HG03097 (cell line): ENCODE data around the gene ANGPTL4.
"Not testable (repeated sequence)": the region's sequence is repeated elsewhere in the genome, so short reads cannot be mapped to it uniquely, and the experiment has no call there.

ENCODE experiments used
- ATAC-seq: cut with Tn5 transposase; IDR thresholded peaks from one replicate; pipeline ENCODE4 v1.9.1; 2021; ENCODE audit not compliant: unreplicated experiment, low FRiP score

The ANGPTL4 gene, protein sequence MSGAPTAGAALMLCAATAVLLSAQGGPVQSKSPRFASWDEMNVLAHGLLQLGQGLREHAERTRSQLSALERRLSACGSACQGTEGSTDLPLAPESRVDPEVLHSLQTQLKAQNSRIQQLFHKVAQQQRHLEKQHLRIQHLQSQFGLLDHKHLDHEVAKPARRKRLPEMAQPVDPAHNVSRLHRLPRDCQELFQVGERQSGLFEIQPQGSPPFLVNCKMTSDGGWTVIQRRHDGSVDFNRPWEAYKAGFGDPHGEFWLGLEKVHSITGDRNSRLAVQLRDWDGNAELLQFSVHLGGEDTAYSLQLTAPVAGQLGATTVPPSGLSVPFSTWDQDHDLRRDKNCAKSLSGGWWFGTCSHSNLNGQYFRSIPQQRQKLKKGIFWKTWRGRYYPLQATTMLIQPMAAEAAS

DNA sequence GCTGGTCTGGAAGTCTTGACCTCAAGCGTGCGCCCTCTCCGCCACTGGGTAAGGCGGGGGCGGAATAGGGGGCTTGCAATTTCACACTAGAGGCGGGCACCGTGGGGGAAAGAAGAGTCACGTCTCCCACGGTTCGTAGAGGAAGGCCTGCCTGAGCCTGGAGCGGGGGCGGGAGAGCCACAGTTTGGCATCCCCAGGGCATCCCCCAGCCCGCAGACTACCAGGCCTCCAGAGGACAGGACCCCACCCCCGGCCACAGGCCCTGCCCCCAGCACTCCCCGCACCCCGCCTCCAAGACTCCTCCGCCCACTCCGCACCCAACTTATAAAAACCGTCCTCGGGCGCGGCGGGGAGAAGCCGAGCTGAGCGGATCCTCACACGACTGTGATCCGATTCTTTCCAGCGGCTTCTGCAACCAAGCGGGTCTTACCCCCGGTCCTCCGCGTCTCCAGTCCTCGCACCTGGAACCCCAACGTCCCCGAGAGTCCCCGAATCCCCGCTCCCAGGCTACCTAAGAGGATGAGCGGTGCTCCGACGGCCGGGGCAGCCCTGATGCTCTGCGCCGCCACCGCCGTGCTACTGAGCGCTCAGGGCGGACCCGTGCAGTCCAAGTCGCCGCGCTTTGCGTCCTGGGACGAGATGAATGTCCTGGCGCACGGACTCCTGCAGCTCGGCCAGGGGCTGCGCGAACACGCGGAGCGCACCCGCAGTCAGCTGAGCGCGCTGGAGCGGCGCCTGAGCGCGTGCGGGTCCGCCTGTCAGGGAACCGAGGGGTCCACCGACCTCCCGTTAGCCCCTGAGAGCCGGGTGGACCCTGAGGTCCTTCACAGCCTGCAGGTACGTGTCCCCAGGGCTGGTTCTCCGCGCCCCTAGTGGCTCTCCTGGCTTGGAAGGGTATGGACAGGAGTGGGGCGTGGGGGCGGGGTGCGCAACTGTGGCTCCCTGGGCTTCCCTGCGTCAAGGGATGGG lies at the start of gene ANGPTL4:
TSS of gene ANGPTL4 (plus strand) at position 353 of the 969 bp plus-strand sequence. CDS start at position 520, 167 bp downstream.
- no peak for ATAC-seq

- not testable (repeated sequence) for ATAC-seq
Observed at GRCh38 chr19:8314981-8315640, 48.8 kb upstream of the ANGPTL4 start.

DNA sequence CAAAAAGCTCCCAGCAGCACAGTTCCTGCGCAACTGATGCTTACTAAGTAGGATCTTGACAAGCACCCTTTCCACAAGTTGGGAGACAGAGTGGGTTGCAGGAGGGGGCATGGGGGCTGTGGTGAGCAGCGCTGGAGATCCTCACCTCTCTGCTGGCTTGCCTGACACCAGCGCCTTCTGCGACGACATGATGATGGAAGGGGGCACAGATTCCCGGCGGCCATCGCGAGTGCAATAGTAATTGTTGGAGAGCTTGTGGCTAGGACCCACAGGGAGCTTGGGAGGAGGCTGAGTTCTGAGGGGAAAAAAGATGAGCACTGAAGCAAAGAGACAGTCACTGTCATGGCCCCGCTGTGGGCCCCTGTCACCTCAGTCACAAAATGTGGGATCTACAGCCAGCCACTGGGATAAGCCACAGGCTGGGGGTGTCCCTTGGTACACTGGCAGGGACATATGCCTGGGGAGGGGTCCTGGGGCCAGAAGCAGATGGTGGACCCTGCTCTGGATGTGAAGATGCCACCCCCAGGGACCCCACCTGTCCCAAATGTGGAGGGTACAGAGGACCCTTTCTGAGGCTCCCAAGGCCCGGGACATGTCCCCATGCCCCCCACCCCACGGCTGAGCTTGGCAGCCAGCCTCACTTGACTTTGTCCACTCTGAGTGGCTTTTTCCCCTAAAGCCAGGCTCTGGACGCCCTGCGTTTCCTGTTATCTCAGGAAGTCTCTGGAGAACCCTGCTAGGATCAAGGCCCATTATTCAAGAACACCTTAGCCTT lies 47.4 kb upstream of the ANGPTL4 start:
- ATAC-seq: no peak

- ATAC-seq: not testable (repeated sequence)
Observed at GRCh38 chr19:8318835-8319234, 45.1 kb upstream of the ANGPTL4 start.

- ATAC-seq: no peak
Observed at GRCh38 chr19:8319807-8320520, 44.0 kb upstream of the ANGPTL4 start.

GRCh38 chr19:8320564-8321066 lies 43.3 kb upstream of the ANGPTL4 start:
- ATAC-seq: peak; percentile 18

- ATAC-seq: peak; percentile 95
Observed at GRCh38 chr19:8321067-8321985, 42.6 kb upstream of the ANGPTL4 start, which contains the start of the genes NDUFA7 and RPS28. Gene NDUFA7, minus strand, starts transcription at chr19:8321375. Its CDS starts 17 bp downstream, at chr19:8321358. Gene RPS28, plus strand, starts transcription at chr19:8321496. Its CDS starts 35 bp downstream, at chr19:8321531.

DNA sequence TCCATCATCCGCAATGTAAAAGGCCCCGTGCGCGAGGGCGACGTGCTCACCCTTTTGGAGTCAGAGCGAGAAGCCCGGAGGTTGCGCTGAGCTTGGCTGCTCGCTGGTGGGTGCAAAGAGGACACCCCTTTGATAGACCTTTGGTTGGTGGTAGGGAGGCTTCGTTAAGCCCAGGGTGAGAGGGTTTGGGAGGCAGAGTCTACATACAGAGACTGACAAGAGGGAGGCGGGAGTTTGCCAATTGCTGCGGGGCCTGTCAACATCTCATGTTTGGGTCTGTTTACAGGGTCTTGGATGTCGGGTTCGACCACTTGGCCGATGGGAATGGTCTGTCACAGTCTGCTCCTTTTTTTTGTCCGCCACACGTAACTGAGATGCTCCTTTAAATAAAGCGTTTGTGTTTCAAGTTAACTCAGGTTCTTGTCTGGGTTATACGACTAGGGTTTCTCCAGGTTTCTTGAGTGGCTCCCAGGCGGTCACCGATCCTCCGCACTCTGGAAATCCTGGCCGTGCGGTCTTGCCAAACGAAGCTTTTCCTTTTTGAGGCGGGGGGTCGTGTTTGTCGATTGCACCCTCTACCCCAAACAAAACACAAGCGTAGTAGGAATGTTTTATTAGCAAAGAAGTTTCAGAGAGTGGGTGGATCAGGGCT lies 41.8 kb upstream of the ANGPTL4 start:
- no peak for ATAC-seq

- ATAC-seq: no peak
Observed at GRCh38 chr19:8322638-8322997, 41.3 kb upstream of the ANGPTL4 start.

GRCh38 chr19:8323781-8324185 lies 40.2 kb upstream of the ANGPTL4 start:
- no peak for ATAC-seq

GRCh38 chr19:8324186-8325050 lies 39.5 kb upstream of the ANGPTL4 start:
- ATAC-seq: no peak

DNA sequence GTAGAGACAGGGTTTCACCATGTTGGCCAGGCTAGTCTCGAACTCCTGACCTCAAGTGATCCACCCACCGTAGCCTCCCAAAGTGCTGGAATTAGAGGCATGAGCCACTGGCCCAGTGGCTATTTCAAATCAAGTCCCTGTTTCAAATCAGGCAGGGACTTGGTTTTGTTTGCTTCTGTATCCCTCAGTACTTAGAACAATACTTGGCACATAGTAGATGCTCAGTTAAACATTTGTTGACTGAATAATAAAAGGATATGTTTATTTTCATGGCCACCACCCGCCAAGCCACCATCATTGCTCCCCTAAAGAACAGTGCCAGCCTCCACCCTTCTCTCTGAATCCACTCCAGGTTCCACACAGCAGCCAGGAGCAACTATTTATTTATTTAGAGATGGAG lies 38.5 kb upstream of the ANGPTL4 start:
- no peak for ATAC-seq

DNA sequence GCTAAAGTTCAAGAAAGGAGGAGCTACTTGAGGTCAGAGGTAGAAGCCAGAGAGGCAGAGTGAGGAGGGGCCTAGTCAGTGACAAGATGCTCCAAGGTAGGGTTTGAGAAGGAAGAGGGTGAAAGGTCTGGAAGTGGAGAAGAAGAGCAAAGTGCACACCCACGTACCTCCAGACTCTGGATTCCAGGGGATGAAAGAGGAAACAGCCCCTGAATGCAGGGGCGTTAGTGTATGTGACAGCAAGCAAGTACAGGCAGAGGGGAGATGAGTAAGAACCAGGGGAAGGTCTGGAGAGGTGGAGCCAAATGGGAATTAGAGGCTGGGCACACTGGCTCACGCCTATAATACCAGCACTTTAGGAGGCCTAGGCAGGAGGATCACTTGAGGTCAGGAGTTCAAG lies 34.0 kb upstream of the ANGPTL4 start:
- no peak for ATAC-seq

GRCh38 chr19:8331263-8331845 lies 32.6 kb upstream of the ANGPTL4 start:
- ATAC-seq: no peak

- no peak for ATAC-seq
Observed at GRCh38 chr19:8332976-8333766, 30.8 kb upstream of the ANGPTL4 start.
